Activated T-cell treated with anti-CD3 and anti-CD28 coated beads for 1 hour (primary cell): ENCODE results near the gene ADCY5.

Experiments
- DNase-seq: peaks from one replicate; pipeline ENCODE4 v3.0.0-alpha.2; 2020; ENCODE audit warnings: low read depth

ADCY5 gene

GRCh38 chr3:123342631-123343080, 106.2 kb downstream of the ADCY5 start:
- DNase-seq, result no peak

- DNase-seq, result no peak
Observed at GRCh38 chr3:123341871-123342630, 106.8 kb downstream of the ADCY5 start.

DNA sequence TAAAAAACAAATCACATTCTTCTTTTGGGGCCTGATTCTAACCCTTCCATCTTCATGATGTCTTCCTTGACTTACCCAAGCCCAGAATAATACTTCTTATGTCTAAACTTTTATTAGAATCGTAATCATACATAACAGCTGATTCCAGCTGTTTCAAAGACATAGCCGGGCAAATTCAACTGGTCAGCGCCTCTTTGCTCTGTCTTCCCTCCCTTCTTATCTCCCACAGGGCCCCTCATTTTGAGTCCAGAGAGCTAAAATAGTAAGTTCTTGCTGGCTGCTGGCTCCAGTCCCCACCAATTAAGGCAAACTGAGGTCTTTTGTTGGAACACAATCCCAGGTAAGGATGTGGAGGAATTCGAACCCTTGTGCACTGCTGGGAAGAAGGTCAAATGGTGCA, 108.6 kb downstream of the ADCY5 start:
- DNase-seq, result no peak

GRCh38 chr3:123339302-123339701, 109.6 kb downstream of the ADCY5 start:
- DNase-seq, result no peak

DNA sequence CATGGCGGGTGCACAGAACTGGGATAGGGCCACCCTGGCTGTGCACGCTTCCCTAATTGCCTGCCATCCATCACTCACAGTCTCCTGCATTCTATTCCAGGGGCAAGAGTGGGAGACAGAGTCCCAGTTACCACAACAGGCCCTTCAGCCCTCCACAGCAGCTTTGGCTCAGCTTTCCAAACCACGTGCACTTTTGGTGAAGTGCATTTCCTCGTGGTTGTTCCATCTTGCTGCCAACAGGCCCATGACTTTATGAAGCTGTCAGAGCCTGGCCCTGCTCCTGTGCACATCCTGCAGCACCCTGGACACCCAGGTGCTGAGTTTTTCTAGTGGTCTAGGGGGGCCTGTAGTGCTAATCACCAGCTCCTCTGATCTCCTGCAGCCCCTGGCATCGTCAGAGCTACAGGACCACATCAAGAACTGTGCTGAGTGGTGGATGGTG, 110.2 kb downstream of the ADCY5 start:
- DNase-seq, result no peak

GRCh38 chr3:123337948-123338619, 110.8 kb downstream of the ADCY5 start:
- no peak for DNase-seq

GRCh38 chr3:123337226-123337625, 111.7 kb downstream of the ADCY5 start:
- no peak for DNase-seq

DNA sequence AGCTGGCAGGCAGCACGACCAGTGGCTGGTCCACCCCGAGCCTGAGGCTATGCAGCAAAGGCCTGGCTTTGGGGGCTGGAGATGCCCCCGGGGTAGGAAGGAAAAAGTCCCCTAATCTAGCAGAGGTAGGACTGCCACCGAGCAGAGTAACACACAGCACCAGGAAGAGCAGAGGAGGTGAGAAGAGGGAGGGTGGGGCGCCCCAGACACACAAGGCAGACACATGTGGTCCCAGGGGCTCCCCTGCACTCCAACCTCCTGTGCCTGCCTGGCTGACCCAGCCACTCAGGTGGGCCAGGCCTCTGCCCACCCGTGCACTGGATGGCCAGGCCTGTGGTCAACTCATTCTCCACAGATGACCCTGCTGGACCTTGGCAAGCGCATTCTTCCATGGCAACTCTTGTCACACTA, 112.4 kb downstream of the ADCY5 start:
- no peak for DNase-seq

DNA sequence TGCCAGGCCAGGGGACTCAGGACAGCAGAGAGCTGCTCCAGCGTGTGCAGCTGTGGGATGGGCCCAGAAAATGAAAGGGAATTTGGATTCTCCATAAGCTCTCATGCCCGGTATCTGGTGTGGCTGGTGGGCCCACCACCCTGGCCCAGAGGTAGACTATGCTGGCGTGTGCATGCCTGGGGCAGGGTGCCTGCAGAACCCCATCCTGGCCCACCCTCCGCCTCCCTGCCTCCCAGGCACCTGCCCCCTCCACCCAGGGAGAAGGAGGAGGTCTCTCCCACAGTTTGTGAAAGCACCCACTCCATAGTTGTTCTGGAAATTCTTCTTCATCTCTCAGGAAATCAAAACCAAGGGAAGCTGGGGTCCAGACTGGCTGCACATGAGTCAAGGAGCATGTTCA, 112.9 kb downstream of the ADCY5 start:
- no peak for DNase-seq

GRCh38 chr3:123335007-123335670, 113.8 kb downstream of the ADCY5 start:
- DNase-seq, result no peak

DNA sequence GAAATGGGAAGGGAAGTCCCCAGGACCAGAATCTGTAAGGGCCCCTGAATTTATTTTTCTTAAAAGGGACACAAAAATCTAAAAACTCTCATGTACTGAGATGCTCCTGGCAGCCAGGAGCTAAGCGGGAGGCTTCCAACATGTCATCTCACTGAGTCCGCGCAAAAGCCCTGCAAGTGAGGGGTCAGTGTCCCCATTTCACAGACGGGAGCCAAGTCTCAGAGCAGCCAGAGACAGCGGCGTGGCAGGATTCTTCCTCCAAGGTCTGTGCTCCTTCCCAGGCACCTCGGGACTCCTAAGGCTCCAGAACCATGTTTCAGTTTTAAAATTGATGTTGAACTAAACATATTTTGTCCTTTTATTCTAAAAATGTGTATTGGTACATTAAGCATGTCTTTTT, 114.8 kb downstream of the ADCY5 start:
- DNase-seq, result no peak

GRCh38 chr3:123333401-123333800, 115.5 kb downstream of the ADCY5 start:
- no peak for DNase-seq

- no peak for DNase-seq
Observed at GRCh38 chr3:123332124-123332641, 116.7 kb downstream of the ADCY5 start.

DNA sequence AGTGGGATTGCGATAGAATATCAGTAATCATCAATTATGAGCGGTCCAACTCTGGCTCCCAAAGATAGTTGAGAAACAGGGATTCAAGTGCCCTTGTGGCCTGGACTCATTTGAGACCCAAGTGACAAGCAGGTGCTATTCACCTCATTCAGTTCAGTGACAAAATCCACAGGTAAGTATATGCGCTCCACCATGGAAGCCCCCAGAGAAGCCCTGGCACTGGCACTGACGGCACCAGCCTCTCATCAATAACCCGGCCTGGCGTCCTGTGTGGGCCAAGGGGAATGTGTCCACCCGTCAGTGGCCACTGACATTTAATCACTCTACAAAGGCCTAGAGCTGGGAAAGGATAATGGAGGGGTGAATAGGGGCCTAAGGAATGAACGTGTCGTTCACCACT, 117.2 kb downstream of the ADCY5 start:
- DNase-seq, result no peak

DNA sequence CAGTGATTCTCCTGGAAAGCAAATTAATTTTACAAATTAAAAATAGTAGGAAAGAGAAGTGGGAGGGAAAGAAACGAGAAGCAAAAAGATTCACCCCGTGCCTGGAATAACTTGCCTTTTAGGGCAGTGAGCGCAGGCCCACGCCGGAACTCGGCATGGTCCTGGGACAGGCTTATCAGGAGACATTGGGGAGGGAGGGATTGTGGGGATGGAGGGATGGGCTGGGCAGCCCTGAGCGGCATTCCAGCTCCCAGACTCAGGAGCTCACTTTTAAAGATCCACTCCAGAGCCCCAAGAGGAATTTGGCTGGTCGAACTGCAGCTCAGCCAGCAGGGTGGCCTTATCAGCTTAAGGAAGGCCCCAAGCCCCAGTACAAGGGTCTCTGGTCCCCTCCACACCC, 117.9 kb downstream of the ADCY5 start:
- DNase-seq, result no peak

DNA sequence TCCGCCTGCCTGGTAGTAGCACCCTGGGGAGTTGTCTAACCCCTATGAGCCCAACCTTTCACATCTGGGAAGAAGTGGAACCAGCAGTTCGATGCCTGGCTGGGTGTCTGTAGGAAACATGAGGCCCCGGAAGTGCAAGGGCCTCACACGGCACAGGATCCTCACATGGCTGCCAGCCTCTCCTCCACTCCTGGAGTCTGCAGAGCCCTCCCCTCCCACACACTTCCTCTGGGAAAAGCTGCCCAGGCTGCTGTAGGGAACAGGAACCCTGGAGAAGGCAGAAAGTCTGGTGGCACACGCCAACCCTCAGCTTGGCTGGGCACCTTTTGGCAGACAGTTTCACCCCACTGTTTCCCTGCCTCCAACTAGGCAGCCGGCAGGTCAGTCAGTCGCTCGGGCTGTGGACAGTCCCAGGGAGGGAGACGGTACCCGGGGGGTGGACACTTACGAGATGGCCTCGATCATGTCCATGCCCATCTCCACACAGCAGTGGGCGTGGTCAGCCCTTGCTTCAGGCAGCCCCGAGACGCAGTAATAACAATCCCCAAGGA, 118.4 kb downstream of the ADCY5 start:
- no peak for DNase-seq

DNA sequence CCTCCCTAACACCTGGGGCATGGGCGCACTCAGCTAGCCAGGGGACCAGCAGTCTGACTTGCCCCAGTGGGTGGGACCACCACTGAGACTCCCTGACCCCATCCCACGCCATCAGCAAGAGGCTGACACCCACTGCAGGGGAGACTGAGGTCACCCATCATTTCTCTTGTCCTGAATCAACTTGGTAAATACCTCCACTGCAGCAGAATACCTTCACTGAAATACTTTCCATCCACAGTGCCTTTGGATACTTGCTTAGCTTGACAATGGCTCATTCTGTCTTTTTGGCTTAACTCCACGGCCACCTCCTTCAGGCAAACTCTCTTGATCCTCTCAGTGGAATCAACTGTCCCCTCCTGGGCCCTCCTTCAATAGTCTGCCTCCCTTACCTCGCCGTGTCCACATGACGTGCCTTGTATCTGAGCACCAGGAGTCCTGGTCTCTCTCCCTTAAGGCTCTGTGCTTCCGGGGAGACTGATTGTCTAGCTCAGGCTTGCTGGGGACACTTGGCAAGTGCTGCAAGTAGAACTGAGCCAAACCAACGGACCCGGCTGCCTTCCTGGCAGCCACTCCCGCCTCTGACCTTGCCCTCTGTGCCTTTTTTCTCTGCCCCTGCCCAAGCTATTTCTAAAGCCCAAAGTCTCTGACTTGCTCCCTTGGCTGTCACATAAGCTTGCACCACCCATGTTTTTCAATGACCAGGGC, 119.1 kb downstream of the ADCY5 start:
- no peak for DNase-seq

GRCh38 chr3:123328851-123329635, 119.8 kb downstream of the ADCY5 start:
- peak; percentile 67 for DNase-seq

- DNase-seq, result no peak
Observed at GRCh38 chr3:123327956-123328850, 120.7 kb downstream of the ADCY5 start.

- no peak for DNase-seq
Observed at GRCh38 chr3:123327480-123327879, 121.4 kb downstream of the ADCY5 start.
